GM12864 (cell line): Measurements from ENCODE around the gene NUP107.

Source experiments
- DNase-seq: peaks from one replicate; pipeline ENCODE4 v3.0.0-alpha.2; 2011; ENCODE audit warnings: low read depth
- H3K4me3 ChIP-seq: 2 replicates; pipeline ENCODE4 v1.5.1; 2011; ENCODE audit warnings: mild to moderate bottlenecking, low read depth, low read length, control low read depth
- CTCF ChIP-seq: IDR thresholded peaks from 2 replicates; pipeline ENCODE4 v1.5.1; 2011; ENCODE audit warnings: low read depth, mild to moderate bottlenecking, moderate library complexity, low read length, control low read depth, inconsistent platforms; ENCODE audit errors: missing control alignments

NUP107 gene

GRCh38 chr12:68647507-68647906 lies 39.3 kb upstream of the NUP107 start:
- no peak for DNase-seq
- H3K4me3 ChIP-seq = no peak overlapping the region
- TF ChIP-seq CTCF = no peak

- H3K4me3 ChIP-seq = no peak overlapping the region
- DNase-seq = no peak
- TF ChIP-seq CTCF = no peak
These were observed 38.6 kb upstream of the NUP107 start for GRCh38 chr12:68648179-68648578.

- TF ChIP-seq CTCF = no peak
- DNase-seq = no peak
- H3K4me3 ChIP-seq = no peak overlapping the region
These were observed 21.7 kb upstream of the NUP107 start for GRCh38 chr12:68665016-68665569.

GRCh38 chr12:68667291-68667690 lies 19.5 kb upstream of the NUP107 start:
- DNase-seq = no peak
- no peak overlapping the region for H3K4me3 ChIP-seq
- no peak for TF ChIP-seq CTCF

GRCh38 chr12:68667896-68668295 lies 18.9 kb upstream of the NUP107 start:
- TF ChIP-seq CTCF = no peak
- no peak for DNase-seq
- H3K4me3 ChIP-seq = no peak overlapping the region

- no peak overlapping the region for H3K4me3 ChIP-seq
- TF ChIP-seq CTCF = no peak
- no peak for DNase-seq
These were observed 15.6 kb upstream of the NUP107 start for GRCh38 chr12:68671179-68671578.

- TF ChIP-seq CTCF = no peak
- DNase-seq = no peak
- no peak overlapping the region for H3K4me3 ChIP-seq
These were observed 13.0 kb upstream of the NUP107 start for GRCh38 chr12:68673788-68674187.
